CD14-positive monocyte (primary cell): ENCODE measurements around the gene P2RX2. TPM values are rescaled to one million over a fixed set of nuclear protein-coding genes. Genes with fewer than 3 reads are reported as not detected.

Experiments used
- DNase-seq, 3 donors: peaks; one replicate each; pipeline ENCODE4 v3.0.0-alpha.2; 2011 to 2022
- H2AFZ ChIP-seq: 2 replicates; pipeline ENCODE4 v1.6.0; 2012; ENCODE audit warnings: mild to moderate bottlenecking, low read depth, low read length, inconsistent platforms; ENCODE audit not compliant: insufficient read depth, poor library complexity, severe bottlenecking
- H3K27ac ChIP-seq, 2 donors: 1 replicate in 1 of 2; 2 replicates in 1 of 2; pipeline ENCODE4 v1.5.1; 2012 to 2013; ENCODE audit warnings: low read length in 2 of 2, control low read depth in 1 of 2, inconsistent platforms in 1 of 2, low read depth in 1 of 2, mild to moderate bottlenecking in 1 of 2
- H3K27me3 ChIP-seq, 2 donors: one replicate each; pipeline versions ENCODE4 v1.6.0 to v1.6.1; 2011 to 2013; ENCODE audit warnings: low read length in 2 of 2; ENCODE audit not compliant: control insufficient read depth in 2 of 2, insufficient read depth in 2 of 2
- H3K36me3 ChIP-seq, 2 donors: replicated peaks in 1 of 2; 1 replicate in 1 of 2; 2 replicates in 1 of 2; pipeline versions ENCODE4 v1.5.1 to v1.6.1; 2012 to 2013; ENCODE audit warnings: low read length in 2 of 2, control low read depth in 1 of 2, inconsistent platforms in 1 of 2, mild to moderate bottlenecking in 1 of 2; ENCODE audit not compliant: insufficient read depth in 2 of 2, control insufficient read depth in 1 of 2
- H3K4me1 ChIP-seq, 2 donors: 1 replicate in 1 of 2; 2 replicates in 1 of 2; pipeline versions ENCODE4 v1.5.1 to v1.6.1; 2012 to 2013; ENCODE audit warnings: low read length in 2 of 2, control low read depth in 1 of 2, inconsistent platforms in 1 of 2, mild to moderate bottlenecking in 1 of 2, moderate library complexity in 1 of 2; ENCODE audit not compliant: insufficient read depth in 2 of 2, control insufficient read depth in 1 of 2
- H3K4me2 ChIP-seq: replicated peaks from 2 replicates; pipeline ENCODE3; 2012; ENCODE audit warnings: low read length, moderate library complexity, mild to moderate bottlenecking; ENCODE audit not compliant: poor library complexity, severe bottlenecking; ENCODE audit errors: extremely low read depth
- H3K4me3 ChIP-seq, 3 experiments: fragments of 200-600 bp in 1 of 3; sonication (generic) in 1 of 3; replicated peaks in 1 of 3; 1 replicate in 2 of 3; 2 replicates in 1 of 3; pipeline ENCODE4 v1.5.1; 2011 to 2013; ENCODE audit warnings: low read length in 3 of 3, mild to moderate bottlenecking in 3 of 3, control low read depth in 2 of 3, low read depth in 2 of 3, inconsistent platforms in 1 of 3, moderate library complexity in 1 of 3
- H3K79me2 ChIP-seq: 2 replicates; pipeline ENCODE4 v1.6.0; 2012; ENCODE audit warnings: mild to moderate bottlenecking, control low read depth, inconsistent platforms, low read length, moderate library complexity; ENCODE audit not compliant: insufficient read depth
- H3K9ac ChIP-seq: 2 replicates; pipeline ENCODE4 v1.6.0; 2017; ENCODE audit warnings: low read length, mild to moderate bottlenecking; ENCODE audit not compliant: insufficient read depth, poor library complexity, severe bottlenecking
- H3K9me3 ChIP-seq, 2 donors: replicated peaks in 1 of 2; 1 replicate in 1 of 2; 2 replicates in 1 of 2; pipeline versions ENCODE4 v1.5.1 to v1.6.1; 2012 to 2013; ENCODE audit warnings: low read length in 2 of 2, control low read depth in 1 of 2; ENCODE audit not compliant: control insufficient read depth in 1 of 2, insufficient read depth in 1 of 2
- H4K20me1 ChIP-seq: 2 replicates; pipeline ENCODE4 v1.6.0; 2012; ENCODE audit warnings: mild to moderate bottlenecking, low read length, control low read depth, moderate library complexity; ENCODE audit not compliant: insufficient read depth
- H3K27ac Mint-ChIP-seq, 7 donors: one replicate each; pipeline ENCODE4 v1.8.0; 2020; ENCODE audit warnings: mild to moderate bottlenecking in 7 of 7, mixed read lengths in 7 of 7, moderate library complexity in 6 of 7, inconsistent platforms in 2 of 7
- H3K27me3 Mint-ChIP-seq, 3 donors: one replicate each; pipeline ENCODE4 v1.8.0; 2021 to 2022; ENCODE audit warnings: low read depth in 3 of 3, mild to moderate bottlenecking in 3 of 3, mixed read lengths in 3 of 3, moderate library complexity in 3 of 3, inconsistent platforms in 1 of 3
- H3K36me3 Mint-ChIP-seq, 2 donors: one replicate each; pipeline ENCODE4 v1.8.0; 2020; ENCODE audit warnings: mixed read lengths in 2 of 2, inconsistent platforms in 1 of 2, mild to moderate bottlenecking in 1 of 2
- H3K4me1 Mint-ChIP-seq: one replicate; pipeline ENCODE4 v1.8.0; 2020; ENCODE audit warnings: mild to moderate bottlenecking, mixed read lengths
- H3K4me3 Mint-ChIP-seq, 2 donors: one replicate each; pipeline ENCODE4 v1.8.0; 2020; ENCODE audit warnings: mild to moderate bottlenecking in 2 of 2, mixed read lengths in 2 of 2, moderate library complexity in 1 of 2
- H3K9me3 Mint-ChIP-seq, 7 donors: one replicate each; pipeline ENCODE4 v1.8.0; 2020 to 2022; ENCODE audit warnings: mixed read lengths in 7 of 7, mild to moderate bottlenecking in 6 of 7, moderate library complexity in 6 of 7, inconsistent platforms in 2 of 7
- CTCF ChIP-seq: fragments of 200-600 bp; IDR thresholded peaks from one replicate; pipeline ENCODE4 v1.8.0; 2022; ENCODE audit warnings: antibody characterized with exemption, mild to moderate bottlenecking
- WGBS: methylation state at CpG from one replicate; pipeline ENCODE4 v1.1.5; 2013; ENCODE audit warnings: missing lambda C conversion rate; ENCODE audit not compliant: insufficient coverage; 5-methylcytosine and 5-hydroxymethylcytosine counted together
- intact Hi-C, 2 donors: fragments of 100-400 bp; cut with micrococcal nuclease; formaldehyde crosslinking; loops; one replicate each; pipeline versions ENCODE4 v1.15.0 to v1.15.1; 2023
- polyA plus RNA-seq, 3 donors: library from polyadenylated mRNA; depleted of rRNA in 1 of 3; unstranded in 2 of 3; stranded (reverse) in 1 of 3; fragments of 300-500 nt in 2 of 3; fragments of >200 nt in 1 of 3; fragmentation: Illumina TruSeq in 2 of 3; gene quantifications; 1 replicate in 2 of 3; 2 replicates in 1 of 3; pipeline ENCODE4 v1.2.3, GENCODE V29; 2012 to 2021

Gene P2RX2
- polyA plus RNA-seq, 3 donors, result not detected

DNA sequence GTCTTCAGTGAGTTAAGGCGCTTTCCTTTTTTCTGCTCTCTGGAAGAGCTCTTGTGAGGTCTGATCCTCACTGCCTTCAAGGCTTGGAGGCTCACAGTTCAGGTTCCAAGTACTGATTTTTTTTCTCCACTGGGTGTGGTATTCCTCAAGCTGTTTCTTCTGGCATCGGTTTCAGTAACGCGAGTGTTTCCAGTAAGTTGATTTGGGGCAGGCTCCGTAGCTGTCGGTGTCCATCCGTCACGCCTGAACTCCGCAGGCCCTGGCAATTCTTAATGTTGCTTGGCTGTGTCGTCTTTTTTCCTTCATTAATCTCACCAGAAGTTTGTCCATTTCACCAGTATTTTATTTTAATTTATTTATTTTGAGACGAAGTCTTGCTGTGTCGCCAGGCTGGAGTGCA, 38.8 kb upstream of the P2RX2 start:
- Mint-ChIP-seq H3K27me3 (no peaks in the 10 kb centered on the region), H3K4me1 (no peaks in the 10 kb centered on the region), H3K27ac (peak overlapping the region in 2 of 7 donors; percentile 24 to 33), H3K9me3 (peaks cover 0 to 6% (median 0%) of the 10 kb centered on the region in 7 donors), H3K36me3 (peaks cover 42 to 71% of the 10 kb centered on the region in 2 donors), H3K4me3 (no peak overlapping the region)
- H3K36me3 ChIP-seq, result peaks cover 39 to 52% of the 10 kb centered on the region in 2 donors
- no peaks in the 10 kb centered on the region for H3K27me3 ChIP-seq
- TF ChIP-seq CTCF, result no peak
- H3K4me3 ChIP-seq, result no peak overlapping the region
- no peaks in the 10 kb centered on the region for H3K4me1 ChIP-seq
- no peaks in the 10 kb centered on the region for H3K79me2 ChIP-seq
- no peak overlapping the region for H2AFZ ChIP-seq
- H4K20me1 ChIP-seq, result no peaks in the 10 kb centered on the region
- no peak overlapping the region for H3K27ac ChIP-seq
- peaks cover 0 to 9% of the 10 kb centered on the region in 2 donors for H3K9me3 ChIP-seq
- H3K4me2 ChIP-seq, result no peak overlapping the region
- DNase-seq, result no peak
- H3K9ac ChIP-seq, result no peak overlapping the region
- intact Hi-C loops, result no loop called here
- 73% methylated on average over 3 of the region's 12 CpGs for WGBS

GRCh38 chr12:132580701-132581292, 37.8 kb upstream of the P2RX2 start:
- peaks cover 33 to 63% of the 10 kb centered on the region in 2 donors for H3K36me3 Mint-ChIP-seq
- intact Hi-C loops, result no loop called here
- no peak overlapping the region for H3K9ac ChIP-seq
- H2AFZ ChIP-seq, result no peak overlapping the region
- WGBS, result 97% methylated on average over 8 of the region's 12 CpGs
- H3K27me3 Mint-ChIP-seq, result no peaks in the 10 kb centered on the region
- no peaks in the 10 kb centered on the region for H3K4me1 Mint-ChIP-seq
- H3K4me1 ChIP-seq, result no peaks in the 10 kb centered on the region
- H3K36me3 ChIP-seq, result peaks cover 31 to 42% of the 10 kb centered on the region in 2 donors
- H3K79me2 ChIP-seq, result no peaks in the 10 kb centered on the region
- no peaks in the 10 kb centered on the region for H3K27me3 ChIP-seq
- H3K4me3 ChIP-seq, result no peak overlapping the region
- no peak overlapping the region for H3K4me3 Mint-ChIP-seq
- H4K20me1 ChIP-seq, result no peaks in the 10 kb centered on the region
- H3K4me2 ChIP-seq, result no peak overlapping the region
- H3K27ac ChIP-seq, result no peak overlapping the region
- no peak overlapping the region for H3K27ac Mint-ChIP-seq
- peaks cover 0 to 6% (median 0%) of the 10 kb centered on the region in 7 donors for H3K9me3 Mint-ChIP-seq
- peaks cover 0 to 9% of the 10 kb centered on the region in 2 donors for H3K9me3 ChIP-seq
- no peak for DNase-seq
- TF ChIP-seq CTCF, result no peak
